Right ventricle myocardium inferior (tissue), 1 donor: ENCODE measurements around the gene TTC16. TPM values are rescaled to one million over a fixed set of nuclear protein-coding genes. Genes with fewer than 3 reads are reported as not detected.
"Not testable (repeated sequence)": the region's sequence is repeated elsewhere in the genome, so short reads cannot be mapped to it uniquely, and the experiment has no call there.

Experiments
- ATAC-seq: fragments of 200-7000 bp; cut with Tn5 transposase; one replicate; pipeline ENCODE4 v1.9.1; 2020; ENCODE audit warnings: mild to moderate bottlenecking, moderate library complexity
- DNase-seq: peaks from one replicate; pipeline ENCODE4 v3.0.0; 2021; ENCODE audit errors: missing footprints
- intact Hi-C: fragments of 100-400 bp; cut with DNase I; formaldehyde crosslinking; loops from one replicate; pipeline ENCODE4 v1.11.0; 2022
- total RNA-seq: library from RNA; stranded (reverse); fragmentation: NEBNext Ultra II Directional; extraction: Animal tissue kit (Norgen Biotek cat#: 25700); gene quantifications from one replicate; pipeline ENCODE4 v1.2.1, GENCODE V29; 2021
- donor health status: DM: no; HTN: yes; CAD: no; lungs with severe emphysema.

Gene TTC16
- total RNA-seq, 1 donor from 2014 or later: 0.30 TPM

GRCh38 chr9:127773272-127773671 is 57.4 kb downstream of the TTC16 start:
- DNase-seq (no peak), ATAC-seq (no peak)
- intact Hi-C loops: no loop called here

- DNase-seq (no peak), ATAC-seq (no peak)
- intact Hi-C loops: no loop called here
These were observed 58.1 kb downstream of the TTC16 start for GRCh38 chr9:127773981-127774380.

- DNase-seq: no peak
- no peak for ATAC-seq
- intact Hi-C loops: no loop called here
These were observed 60.5 kb downstream of the TTC16 start for GRCh38 chr9:127776195-127776923.

- no peak for ATAC-seq
- intact Hi-C loops: no loop called here
- DNase-seq: no peak
These were observed 61.0 kb downstream of the TTC16 start for GRCh38 chr9:127776924-127777289.

GRCh38 chr9:127777368-127777980 is 61.6 kb downstream of the TTC16 start:
- intact Hi-C loops: no loop called here
- DNase-seq: no peak
- no peak for ATAC-seq

- DNase-seq: peak; percentile 85
These were observed 62.6 kb downstream of the TTC16 start, which contains the start of gene SH2D3C for GRCh38 chr9:127778280-127779135. TSS of gene SH2D3C (minus strand) at chr9:127778666. CDS start at chr9:127778627, 39 bp downstream.

GRCh38 chr9:127779136-127779981 is 63.5 kb downstream of the TTC16 start:
- ATAC-seq (peak; percentile 20), DNase-seq (no peak)
- intact Hi-C loops: no loop called here

More at GRCh38 chr9:127778280-127779135, 62.6 kb downstream of the TTC16 start, which contains the start of gene SH2D3C:
- intact Hi-C loops: no loop called here
- ATAC-seq: peak; percentile 64

- intact Hi-C loops: no loop called here
- ATAC-seq: no peak
- DNase-seq: no peak
These were observed 64.4 kb downstream of the TTC16 start for GRCh38 chr9:127780126-127780885.

- ATAC-seq, intact Hi-C loops: not testable (repeated sequence)
These were observed 65.0 kb downstream of the TTC16 start for GRCh38 chr9:127780909-127781308.

More at GRCh38 chr9:127780909-127781308, 65.0 kb downstream of the TTC16 start:
- DNase-seq: not testable (repeated sequence)

Other genes starting within 250 kb of the TTC16 start
- 51.5 TPM for gene STXBP1, start 103.8 kb upstream of the TTC16 start, total RNA-seq
- not detected for gene CFAP157, start 9.1 kb upstream of the TTC16 start, total RNA-seq
- 14.2 TPM for gene PTRH1, start 416 bp upstream of the TTC16 start, total RNA-seq
- gene TOR2A, start 19.2 kb downstream of the TTC16 start, total RNA-seq: 3.8 TPM
- 21.3 TPM for gene SH2D3C, start 62.6 kb downstream of the TTC16 start, total RNA-seq
- 49.9 TPM for gene CDK9, start 70.0 kb downstream of the TTC16 start, total RNA-seq
- gene FPGS, start 86.8 kb downstream of the TTC16 start, total RNA-seq: 30.2 TPM
- gene ENG, start 138.6 kb downstream of the TTC16 start, total RNA-seq: 131 TPM
- 880 TPM for gene AK1, start 161.6 kb downstream of the TTC16 start, total RNA-seq
- 43.3 TPM for gene ST6GALNAC6, start 183.5 kb downstream of the TTC16 start, total RNA-seq
- 21.9 TPM for gene ST6GALNAC4, start 201.0 kb downstream of the TTC16 start, total RNA-seq
- gene PIP5KL1, start 214.7 kb downstream of the TTC16 start, total RNA-seq: not detected
- 11.9 TPM for gene DPM2, start 221.8 kb downstream of the TTC16 start, total RNA-seq